NOMO-1 treated with DMSO at 0.1 percent for 48 hours (cell line): ENCODE data around the gene GAS2L1.
A peak's percentile ranks its signal among the peaks of the same experiment; 100 is the strongest.

Experiments used
- DNase-seq: peaks from one replicate; lab custom pipeline; 2025; ENCODE audit not compliant: unreplicated experiment; lab: John Stamatoyannopoulos, UW

The GAS2L1 gene

GRCh38 chr22:29325785-29326315 is 19.4 kb downstream of the GAS2L1 start:
- no peak for DNase-seq

GRCh38 chr22:29326481-29326880 is 20.0 kb downstream of the GAS2L1 start:
- DNase-seq: no peak

- no peak for DNase-seq
These were observed 20.8 kb downstream of the GAS2L1 start for GRCh38 chr22:29327089-29327764.

GRCh38 chr22:29328055-29328454 is 21.6 kb downstream of the GAS2L1 start:
- DNase-seq: no peak

- DNase-seq: no peak
These were observed 22.4 kb downstream of the GAS2L1 start for GRCh38 chr22:29328566-29329500.

GRCh38 chr22:29329581-29329980 is 23.1 kb downstream of the GAS2L1 start:
- DNase-seq: no peak

- no peak for DNase-seq
These were observed 23.8 kb downstream of the GAS2L1 start for GRCh38 chr22:29330291-29330690.

GRCh38 chr22:29330753-29331152 is 24.3 kb downstream of the GAS2L1 start:
- DNase-seq: peak; percentile 100

GRCh38 chr22:29331213-29331612 is 24.8 kb downstream of the GAS2L1 start:
- DNase-seq: no peak

- DNase-seq: no peak
These were observed 25.3 kb downstream of the GAS2L1 start for GRCh38 chr22:29331658-29332300.

- DNase-seq: no peak
These were observed 26.5 kb downstream of the GAS2L1 start for GRCh38 chr22:29332886-29333496.

GRCh38 chr22:29334148-29334547 is 27.7 kb downstream of the GAS2L1 start:
- DNase-seq: no peak

- DNase-seq: no peak
These were observed 28.4 kb downstream of the GAS2L1 start for GRCh38 chr22:29334696-29335344.

GRCh38 chr22:29335656-29336055 is 29.2 kb downstream of the GAS2L1 start:
- DNase-seq: no peak

- no peak for DNase-seq
These were observed 30.5 kb downstream of the GAS2L1 start for GRCh38 chr22:29336751-29337490.

GRCh38 chr22:29337631-29338284 is 31.3 kb downstream of the GAS2L1 start:
- DNase-seq: no peak

GRCh38 chr22:29338398-29338797 is 31.9 kb downstream of the GAS2L1 start:
- DNase-seq: no peak

- no peak for DNase-seq
These were observed 33.2 kb downstream of the GAS2L1 start for GRCh38 chr22:29339381-29340235.
